ENCODE results near the gene OGFOD1.

Gene OGFOD1

DNA sequence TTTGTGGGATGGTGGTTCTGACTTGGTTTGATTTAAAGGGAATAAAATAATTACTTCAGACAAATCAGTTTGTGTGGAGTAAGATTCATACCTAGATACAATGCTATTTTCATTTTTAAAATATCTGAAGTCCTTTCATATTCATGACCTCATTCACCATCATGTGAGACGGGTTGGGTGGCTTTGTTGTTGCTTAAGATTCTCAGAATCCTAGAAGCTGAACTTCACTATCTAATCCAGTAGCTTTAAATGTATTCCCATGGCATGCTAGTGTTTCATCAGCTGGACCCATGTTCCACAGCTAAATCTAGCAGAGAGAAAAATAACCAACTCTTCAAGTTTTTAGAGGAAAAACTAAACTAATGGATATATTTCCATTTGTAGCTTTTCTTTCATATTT, 23.3 kb upstream of the OGFOD1 start:
- no peak for DNase-seq

DNA sequence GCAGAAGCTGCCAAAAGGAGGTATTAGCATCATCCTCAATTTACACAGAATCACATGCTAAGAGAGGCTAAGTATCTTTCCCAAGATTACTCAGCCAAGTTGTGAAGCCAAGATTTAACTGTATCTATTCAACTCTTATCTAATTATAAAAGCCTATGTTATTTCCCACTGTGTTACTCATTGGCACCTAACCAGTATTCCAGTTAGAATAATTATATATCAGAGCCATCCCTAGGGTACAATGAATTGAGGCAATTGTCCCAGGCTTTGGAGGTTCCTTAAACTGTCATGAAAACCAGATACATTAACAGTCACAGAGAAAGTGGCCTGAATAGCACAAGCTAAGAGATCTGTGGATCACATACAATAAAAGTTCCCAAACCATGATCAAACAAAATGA, 15.1 kb upstream of the OGFOD1 start:
- no peak for DNase-seq

DNA sequence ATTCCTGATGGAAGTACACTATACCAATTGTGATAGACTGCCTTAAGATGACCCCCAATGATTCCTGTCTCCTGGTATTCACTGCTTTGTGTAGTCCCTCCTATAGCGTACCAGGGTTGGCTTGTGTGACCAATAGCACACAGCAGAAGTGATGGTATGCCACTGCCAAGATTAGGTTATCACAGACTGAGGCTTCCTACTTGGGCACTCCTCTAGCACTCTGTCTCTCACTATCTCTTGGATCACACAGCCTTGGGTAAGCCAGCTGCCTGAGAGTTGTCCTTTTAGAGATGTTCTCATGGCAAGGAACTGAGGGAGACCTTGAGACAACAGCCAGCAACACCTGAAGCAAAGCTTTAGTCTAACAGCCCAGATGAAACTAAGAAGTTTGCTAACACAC, 13.3 kb upstream of the OGFOD1 start:
- DNase-seq: peak; percentile 83

DNA sequence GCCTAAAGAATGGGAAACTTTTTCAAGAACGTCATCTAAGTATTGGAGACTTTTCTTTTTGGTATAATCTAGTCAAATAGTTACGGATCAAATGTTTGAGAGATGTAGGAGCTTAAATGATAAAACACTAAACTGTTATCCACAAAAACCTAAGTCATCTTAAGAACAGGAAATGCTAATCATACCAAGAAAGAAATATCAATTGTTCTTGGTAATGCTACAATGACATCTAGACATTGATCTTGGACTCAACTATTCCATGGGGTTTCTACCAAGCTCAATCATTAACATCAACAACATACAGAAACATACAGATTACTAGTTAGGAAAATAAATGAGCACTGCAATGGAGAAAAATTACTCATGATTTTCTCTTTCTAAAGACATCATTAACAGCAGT, 4.1 kb upstream of the OGFOD1 start:
- no peak for DNase-seq

DNA sequence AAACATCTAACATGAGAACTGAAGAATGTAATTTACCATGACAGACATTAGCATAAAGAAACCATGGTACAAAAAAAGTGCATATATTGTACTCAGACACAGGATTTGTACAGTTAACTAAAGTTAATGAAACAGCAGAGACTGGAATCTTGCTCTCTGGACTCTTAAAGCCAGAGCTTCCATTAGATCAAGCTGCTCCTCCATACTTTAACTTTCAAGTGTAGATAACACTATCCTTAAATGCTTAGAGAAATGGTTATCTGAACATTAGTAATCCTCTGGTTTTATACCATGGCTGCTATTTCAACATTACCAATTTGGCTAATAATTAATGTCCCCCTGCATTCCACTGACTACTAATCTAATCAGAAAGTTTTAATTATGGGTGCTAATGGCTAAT, 3.3 kb upstream of the OGFOD1 start:
- DNase-seq: no peak

DNA sequence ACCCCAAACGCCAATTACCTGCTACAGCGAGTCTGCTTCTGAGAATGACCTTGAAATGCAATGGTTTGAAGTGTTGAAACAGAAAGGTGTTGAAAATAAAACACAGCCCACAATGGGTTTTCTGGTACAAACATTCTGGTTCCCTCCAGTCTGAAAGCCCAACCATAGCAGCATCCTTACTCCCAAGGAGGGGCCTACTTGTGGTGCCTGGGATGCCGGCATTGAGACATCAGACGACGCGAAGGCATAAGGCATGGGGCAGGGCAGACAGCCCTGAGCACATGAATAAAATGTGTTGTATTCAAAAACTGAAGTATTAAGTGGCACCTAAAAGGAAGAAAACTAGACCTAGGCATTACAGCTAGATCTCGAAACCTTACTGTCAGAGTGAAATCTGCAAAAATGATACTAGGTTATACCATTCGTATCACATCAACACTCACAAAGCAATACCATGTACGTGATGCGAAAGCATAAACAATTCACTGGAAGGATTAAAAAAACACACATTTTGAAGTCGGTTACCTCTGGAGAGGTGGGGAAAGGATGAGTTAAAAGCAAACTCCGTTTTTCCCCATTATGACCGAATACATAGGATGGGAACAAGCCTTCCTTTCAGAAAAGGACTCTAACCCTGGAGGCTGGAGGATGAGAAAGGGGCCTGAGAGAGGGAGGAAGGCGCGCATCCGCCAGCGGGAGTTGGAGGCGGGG, 924 bp upstream of the OGFOD1 start:
- DNase-seq: peak; percentile 27

DNA sequence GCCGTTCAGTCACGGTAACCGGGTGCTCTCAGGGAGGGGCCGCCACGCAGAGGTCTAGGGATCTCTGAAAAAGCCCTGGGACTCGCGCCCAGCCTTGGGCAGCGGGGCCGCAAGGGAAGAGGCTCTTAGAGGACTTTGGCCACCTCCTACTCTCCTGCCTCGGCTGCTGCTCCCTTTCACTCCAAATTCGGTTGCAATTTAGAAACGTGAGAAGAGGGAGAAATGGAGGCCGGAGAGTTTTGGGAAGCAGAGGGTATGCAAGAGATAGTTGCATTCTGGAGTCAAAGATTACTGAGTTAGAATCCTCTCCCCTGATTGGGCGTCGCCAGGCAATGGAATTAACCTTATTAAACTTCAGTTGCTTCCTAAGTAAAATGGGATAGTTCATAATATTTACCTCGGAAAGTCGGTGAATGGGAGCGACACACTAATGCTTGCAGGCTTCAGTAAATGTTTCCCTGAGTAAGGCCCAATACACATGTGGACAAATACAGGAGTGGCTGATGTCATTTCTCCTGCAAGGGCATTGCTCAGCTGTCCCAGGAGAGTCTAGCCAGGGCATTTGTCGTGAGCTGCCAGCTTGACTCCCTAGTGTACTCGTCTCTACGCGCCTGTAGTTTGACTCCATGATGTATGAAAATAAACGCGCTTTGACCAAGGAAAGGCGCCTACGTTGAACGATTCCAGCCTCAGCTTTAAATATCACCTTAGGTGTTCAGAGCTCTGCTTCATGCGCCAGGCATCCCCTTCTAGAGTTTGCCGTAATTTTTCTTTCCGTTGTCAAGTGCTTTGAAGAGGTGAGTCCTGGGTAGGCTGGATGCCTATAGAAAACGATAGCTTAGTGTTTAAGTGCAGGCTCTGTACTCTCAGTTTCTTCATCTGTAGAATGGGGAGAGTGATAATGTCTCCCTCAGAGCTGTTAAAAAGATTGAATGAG, 667 bp downstream of the OGFOD1 start:
- peak; percentile 70 for DNase-seq

DNA sequence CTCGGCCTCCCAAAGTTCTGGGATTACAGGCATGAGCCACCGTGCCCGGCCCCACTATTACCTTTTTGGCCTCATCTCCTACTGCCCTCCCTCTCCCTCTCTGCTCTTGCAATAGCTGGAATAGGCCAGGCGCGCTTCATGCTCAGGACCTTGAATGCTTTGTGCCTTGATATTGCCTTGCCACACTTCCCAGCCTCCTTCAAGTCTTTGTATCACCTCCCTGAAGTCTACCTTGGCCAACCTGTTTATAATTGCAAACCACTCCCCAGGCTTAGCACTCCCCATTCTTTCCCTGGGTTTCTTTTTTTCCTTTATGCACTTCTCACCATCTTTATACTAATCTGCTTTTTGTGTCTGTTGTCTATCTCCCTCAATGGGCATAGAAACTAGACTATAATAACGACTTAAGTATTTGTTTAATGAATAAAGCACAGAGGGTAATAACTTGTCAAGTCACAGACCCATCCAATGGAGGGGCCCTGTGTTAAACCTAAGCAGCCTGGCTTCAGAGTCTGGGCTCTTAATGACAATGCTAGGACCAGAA, 6.6 kb downstream of the OGFOD1 start:
- DNase-seq: no peak

DNA sequence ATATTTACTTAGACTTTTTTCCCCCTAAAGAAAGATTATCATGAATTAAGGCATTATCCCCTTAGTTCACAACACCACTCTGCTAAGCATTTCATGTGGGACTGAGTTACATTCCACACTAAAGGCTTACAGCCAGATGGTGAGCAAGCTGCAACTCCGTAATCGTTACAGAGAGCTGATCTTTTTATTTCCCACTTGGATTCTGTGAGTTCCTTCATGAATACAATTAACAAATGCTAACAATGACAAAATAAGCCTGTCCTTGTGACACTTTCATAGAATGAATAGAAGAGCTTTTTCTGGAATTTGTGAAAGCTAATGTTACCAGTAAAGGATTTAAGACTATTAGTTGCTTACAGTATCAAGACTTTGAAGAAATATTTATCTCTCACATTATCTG, 8.7 kb downstream of the OGFOD1 start:
- no peak for DNase-seq

DNA sequence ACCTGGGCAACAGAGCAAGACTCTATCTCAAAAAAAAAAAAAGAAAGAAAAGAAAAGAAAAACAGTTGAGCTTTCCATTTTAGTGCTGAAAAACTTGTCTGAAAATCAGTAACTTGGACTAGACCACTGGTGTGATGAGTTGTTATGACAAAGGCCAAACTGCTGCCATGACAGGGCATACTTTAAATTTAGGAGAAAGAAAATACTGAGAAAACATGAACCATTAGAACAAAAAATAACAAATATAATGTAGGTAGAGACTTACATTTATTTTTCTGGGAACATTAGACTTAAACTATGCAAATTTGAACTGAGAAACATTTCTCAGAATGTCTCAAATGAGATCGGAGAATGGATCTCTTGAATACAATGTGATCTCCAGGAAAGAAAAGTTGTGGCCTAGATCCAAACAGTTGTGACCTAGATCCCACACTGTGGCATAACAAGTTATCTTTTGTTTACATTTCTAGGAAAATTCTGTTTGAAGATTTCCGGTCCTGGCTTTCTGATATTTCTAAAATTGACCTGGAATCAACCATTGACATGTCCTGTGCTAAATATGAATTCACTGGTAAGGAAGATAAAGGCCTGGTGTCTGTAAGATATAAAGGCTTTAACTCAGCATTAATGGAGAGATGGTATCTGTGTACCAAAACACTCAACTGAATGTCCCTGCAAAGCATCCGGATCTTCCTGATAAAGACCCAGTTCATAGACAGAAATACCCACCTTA, 10.9 kb downstream of the OGFOD1 start:
- peak; percentile 68 for DNase-seq

DNA sequence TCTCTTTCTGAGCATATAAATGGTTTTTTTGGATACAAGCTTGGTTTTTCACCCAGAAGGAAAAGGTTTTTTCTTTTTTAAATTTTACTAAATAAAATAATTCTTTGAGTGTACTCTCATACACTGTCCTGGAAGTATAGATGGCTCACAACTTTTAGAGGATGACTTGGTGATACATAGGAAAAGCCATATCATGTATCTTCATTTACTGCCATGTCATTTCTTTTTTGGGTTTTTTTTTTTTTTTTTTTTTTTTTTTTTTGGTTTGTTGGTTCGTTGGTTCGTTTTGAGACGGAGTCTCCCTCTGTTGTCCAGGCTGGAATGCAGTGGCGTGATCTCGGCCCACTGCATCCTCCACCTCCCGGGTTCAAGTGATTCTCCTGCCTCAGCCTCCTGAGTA, 11.8 kb downstream of the OGFOD1 start:
- no peak for DNase-seq

DNA sequence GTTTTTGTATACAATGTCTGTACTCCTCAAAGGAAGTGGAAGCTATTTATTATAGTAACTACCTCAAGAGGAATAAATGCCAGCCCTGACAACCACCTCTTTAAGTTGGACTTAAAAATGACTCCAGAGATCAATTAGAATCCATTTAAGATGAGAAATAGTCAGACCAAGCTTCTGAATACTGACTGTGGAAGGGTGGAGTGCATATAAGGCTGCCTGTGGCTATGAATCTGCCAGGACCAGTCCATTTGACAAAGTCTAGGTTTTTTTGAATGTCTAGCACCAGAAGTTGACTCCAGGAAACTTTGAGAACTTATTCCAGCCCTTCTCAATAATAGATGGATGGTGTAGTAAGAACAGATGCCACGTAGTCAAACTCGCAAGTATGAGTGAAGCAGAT, 15.0 kb downstream of the OGFOD1 start:
- no peak for DNase-seq

DNA sequence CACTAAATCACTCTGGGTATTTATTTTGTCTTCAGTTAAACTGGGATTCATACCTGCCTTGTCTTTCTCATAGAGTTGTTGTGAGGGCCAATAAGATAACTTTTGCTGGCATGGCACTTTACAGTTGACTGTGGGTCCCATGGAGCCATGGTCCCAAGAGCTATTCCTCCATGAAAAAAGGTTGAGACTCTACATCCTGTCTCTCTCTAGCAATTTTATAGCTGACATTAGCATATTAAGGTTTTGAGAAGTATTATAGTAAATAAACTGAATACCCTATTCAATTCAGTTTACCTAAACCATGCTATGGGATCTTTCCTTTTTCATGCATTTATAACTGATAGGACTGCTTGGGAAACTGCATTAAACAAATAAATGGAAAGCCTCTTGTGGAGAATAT, 17.4 kb downstream of the OGFOD1 start:
- DNase-seq: no peak

DNA sequence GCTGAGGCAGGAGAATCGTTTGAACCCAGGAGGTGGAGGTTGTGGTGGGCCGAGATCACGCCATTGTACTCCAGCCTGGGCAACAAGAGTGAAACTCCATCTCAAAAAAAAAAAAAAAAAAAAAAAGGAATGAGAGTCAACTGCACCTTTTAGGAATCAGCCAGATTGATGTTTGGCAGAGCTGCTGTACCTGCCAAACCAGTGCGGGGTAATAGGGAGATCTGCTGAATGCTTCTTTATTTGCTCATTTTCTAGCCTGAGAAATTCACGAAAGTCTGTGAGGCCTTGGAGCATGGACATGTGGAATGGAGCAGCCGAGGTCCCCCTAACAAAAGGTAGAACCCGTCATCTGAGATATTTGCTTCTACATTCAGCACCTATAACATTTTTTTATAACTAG, 18.4 kb downstream of the OGFOD1 start:
- DNase-seq: no peak

DNA sequence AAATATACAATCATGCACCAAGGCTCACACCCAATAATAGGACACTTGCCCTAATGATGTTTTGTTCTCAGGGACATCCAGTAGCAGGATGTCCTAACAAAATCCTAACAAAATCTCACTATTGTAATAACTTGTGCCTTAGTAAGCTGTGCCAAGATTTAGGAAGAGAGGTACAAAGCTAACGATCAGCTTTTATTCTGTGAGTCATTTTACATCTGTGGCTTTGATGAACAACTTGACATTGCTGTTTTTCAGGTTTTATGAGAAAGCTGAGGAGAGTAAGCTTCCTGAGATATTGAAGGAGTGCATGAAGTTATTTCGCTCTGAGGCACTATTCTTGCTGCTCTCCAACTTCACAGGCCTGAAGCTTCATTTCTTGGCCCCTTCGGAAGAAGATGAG, 18.9 kb downstream of the OGFOD1 start:
- no peak for DNase-seq

DNA sequence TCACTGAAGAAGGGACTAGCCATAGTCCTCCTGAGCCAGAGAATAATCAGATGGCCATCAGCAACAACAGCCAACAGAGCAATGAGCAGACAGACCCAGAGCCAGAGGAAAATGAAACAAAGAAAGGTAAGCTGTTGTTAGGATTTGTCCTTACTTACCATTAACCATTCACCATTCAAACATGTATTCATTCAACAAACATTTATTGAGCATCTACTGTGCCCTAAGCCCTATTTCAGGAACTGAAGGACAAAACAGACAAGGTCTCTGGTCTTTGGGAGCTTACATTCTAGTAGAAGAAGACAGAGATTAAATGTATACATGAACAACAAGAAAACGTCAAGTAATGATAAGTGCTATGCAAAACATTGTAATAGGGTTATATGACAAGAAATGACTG, 19.3 kb downstream of the OGFOD1 start:
- DNase-seq: no peak

DNA sequence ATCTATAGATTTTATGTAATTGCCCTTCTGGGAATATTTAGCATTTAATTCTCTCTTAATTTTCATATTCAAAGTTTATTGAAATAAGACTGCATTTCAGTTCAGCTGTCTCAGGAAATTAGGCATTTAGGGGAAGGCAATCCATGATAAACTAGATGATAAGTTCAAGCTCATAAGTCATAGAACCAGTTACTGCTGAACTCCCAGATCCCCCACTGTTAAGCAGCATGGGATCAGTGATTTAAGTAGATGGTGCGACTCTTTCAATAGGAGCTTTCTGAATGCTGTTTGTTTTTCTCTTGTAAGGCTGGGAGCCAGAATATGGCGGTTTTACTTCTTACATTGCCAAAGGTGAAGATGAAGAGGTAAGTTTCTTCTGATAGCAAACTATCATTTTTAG, 23.8 kb downstream of the OGFOD1 start:
- DNase-seq: no peak

DNA sequence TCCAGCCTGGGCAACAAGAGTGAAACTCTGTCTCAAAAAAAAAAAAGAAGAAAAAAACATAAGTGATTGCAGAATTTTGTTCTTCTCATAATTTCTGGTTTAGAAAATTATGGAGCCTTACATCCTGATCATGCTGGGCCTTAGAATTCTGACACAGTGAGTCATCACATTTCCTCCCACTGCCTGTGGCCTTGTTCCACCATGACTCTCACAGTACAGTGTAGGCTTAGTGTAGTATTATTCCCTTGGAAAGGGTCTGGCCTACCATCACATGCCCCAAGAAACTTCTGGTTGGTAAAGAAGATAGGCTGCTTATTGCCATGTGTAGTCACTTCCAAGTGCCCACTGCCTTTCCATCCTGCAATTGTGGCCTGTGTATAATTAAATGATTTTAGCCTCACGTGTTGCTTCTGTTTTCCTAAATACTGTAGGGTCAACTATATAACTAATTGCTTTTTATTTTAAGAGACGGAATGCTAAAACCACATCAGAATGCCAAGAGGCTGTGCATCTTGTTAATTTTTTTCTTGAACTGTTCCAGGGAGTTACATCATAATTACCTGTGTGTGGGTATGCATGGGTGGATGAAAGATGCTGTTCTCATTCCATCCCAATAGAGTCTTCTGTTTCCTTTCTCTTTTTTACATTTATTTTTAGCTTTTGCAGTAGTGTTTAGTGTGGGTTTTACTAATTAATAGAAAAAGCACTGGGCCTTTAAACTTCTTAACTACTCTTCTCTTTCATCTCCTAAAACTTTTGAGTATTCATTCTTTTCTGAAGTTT, 25.9 kb downstream of the OGFOD1 start:
- no peak for DNase-seq

DNA sequence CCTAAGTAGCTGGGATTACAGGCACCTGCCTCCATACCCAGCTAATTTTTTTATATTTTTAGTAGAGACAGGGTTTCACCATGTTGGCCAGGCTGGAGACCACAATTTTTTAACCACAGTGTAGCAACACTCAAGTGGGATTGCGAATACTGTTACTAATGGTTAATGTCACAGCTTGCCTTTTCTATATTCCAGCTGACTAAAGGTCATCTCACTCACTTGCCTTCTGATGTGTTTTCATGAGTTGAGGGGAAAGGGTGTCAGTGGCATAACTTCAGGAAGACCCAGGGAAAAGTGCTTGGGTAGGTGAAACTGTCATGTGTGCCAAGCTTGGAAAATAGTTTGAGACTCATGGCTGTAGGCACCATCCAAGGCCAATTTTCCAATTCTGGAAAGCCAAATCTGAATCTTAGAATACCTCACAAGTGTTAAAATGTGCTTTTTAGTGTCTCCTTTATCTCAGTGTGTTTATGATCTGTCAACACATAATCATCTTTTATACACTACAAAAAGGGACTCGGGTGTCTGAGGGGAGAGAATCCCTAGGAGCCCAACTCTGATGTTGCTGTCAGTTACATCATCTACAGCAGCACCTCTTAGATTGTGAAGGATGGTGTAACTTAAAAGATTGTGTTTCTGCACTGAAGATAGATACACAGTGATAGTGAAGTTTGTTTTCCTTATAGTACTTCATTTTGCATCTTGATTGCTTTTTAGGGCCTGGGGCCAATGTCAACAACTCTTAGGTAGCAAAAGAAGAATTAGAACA, 27.1 kb downstream of the OGFOD1 start:
- peak; percentile 27 for DNase-seq

DNA sequence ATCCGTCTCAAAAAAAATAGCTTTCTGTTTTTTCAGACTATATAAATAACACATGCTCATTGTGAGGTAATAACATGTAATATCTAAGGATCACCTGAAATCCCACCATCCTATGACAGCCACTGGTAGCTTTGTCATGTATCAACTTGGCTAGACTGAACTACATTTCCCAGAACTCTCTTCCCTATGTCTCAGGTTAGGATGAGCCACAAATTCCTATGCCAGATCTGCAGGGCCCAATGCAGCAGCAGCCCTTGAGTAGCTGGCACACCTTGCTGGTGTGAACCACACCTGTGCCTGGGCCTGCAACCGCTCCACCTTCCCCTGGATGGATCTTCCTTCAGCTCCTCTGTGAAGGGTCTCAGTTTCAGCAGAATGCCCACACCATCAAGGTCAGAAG, 28.1 kb downstream of the OGFOD1 start:
- DNase-seq: no peak

DNA sequence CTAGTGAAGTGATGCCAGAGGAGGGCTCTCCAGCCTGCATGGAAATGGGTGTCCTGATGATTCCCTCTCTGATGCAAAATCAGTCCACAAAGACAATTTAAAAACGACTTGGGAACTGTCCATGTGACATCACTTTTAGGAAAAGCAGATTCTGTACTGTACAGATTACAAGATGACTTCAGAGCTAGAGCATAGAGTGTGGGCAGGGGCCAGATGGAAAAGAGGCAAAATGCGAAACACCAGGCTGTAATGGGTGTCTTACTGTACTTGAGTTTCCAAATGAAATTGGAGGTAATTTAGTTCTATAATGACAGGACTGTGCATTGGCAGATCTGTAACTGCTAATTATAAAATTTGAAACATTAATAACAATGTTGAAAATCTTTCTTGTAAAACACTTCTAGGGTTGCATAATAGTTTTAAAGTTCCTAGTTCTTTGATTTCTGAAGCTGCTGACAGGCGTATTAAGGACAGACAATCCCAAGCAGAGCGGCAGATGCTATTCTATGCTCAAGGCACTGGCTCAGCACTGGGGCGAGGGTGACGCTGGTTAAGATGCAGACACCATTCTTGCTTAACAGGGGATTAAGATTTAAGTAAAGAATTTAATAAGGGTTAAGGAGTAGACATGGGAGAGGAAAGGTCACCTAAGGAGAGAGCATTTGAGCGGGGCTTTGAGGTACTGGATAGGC, 29.6 kb downstream of the OGFOD1 start:
- DNase-seq: no peak

Data from hematopoietic multipotent progenitor cell treated with erythropoietin and hydrocortisone succinate and interleukin-3 and kit ligand, for 6 days (in vitro differentiated cells).